HG03342 (cell line): ENCODE measurements around the gene SSTR5.
"Not testable (repeated sequence)": the region's sequence is repeated elsewhere in the genome, so short reads cannot be mapped to it uniquely, and the experiment has no call there.

Experiments
- ATAC-seq: cut with Tn5 transposase; IDR thresholded peaks from one replicate; pipeline ENCODE4 v1.9.1; 2021; ENCODE audit warnings: mild to moderate bottlenecking, moderate library complexity; ENCODE audit not compliant: unreplicated experiment

The SSTR5 gene

DNA sequence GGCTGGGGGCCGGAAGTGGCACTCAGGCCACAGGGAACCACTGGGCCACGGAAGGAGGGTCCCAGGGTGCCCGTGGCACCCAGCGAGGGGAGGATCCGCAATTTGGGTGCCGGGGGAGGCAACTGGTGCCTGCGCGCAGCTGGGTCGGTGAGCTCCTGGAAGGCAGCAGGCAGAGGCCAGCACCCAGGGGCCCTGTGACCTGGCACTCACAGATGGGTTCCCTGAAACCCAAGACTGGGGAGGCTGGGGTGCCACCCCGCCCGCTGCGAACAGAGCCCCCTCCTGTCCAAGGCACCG, 663 bp downstream of the SSTR5 start:
- no peak for ATAC-seq

DNA sequence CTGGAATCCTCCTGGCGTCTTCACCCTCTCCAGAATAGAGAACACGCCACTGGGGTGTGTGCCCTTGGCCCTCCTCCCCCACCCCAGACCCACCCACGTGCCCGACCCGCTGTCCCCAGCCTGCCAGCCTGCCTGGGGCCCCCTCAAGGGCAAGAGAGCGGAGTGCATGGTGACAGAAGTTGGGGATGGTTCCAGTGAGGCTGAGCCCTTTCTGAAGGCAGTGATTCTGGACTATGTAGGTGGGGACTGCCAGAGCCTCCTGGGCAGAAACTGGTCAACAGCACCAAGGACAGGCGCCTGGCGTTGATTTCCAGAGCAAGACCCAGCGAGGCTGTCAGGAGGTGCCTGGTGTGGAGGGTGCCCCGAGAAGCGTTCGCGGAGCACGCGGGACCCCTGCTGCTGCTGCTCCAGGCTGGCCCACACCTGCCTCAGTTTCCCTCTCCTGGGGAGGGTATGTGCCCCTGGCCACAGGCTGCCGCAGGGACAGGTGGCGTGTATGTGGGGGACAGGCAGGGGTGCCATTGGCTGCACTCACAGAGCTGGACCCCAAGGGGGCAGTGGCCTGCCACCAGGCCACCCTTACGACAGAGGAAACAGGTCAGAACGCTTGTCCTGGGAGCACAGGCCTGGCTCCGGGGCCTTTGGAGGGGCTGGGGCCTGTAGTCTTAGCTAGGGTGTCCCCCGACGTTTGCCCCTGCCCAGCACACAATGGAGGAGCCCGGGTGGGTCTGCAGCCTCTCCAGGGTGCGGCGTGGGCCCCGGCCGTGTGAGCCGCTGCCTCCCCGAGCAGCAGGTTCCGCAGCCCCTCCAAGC, 1.2 kb downstream of the SSTR5 start:
- no peak for ATAC-seq

DNA sequence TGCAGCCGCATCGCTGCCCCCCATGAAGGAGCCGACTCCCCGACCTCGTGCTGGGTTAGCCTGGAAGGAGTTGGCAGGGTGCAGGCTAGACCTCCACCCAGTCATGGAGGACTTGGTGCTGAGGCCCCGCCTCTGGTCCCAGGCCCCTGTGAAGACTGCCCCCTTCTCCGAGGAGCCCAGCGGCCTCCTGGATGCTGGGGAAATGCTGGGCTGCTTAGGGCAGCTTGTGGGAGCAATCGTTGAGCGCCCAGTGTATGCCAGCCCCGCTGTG, 1.8 kb downstream of the SSTR5 start:
- ATAC-seq, result no peak

DNA sequence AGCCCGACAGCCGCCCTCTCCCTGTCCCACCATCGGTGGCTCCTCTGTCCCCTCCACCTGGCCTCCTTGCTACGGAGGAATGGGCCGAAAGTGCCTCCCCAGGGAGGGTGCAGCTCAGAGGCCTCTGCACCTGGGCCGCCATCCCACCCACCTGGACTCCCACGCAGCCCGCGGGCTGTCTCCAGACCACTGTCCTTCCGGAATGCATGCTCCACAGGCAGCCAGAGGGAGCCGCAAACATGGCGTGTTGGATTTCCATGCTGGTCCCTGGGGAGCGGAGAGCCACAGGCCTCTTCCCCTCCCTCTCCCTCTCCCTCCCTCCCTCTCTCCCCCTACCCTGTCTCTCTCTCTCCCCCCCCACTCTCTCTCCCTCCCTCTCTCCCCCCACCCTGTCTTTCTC, 3.0 kb downstream of the SSTR5 start:
- ATAC-seq, result no peak

DNA sequence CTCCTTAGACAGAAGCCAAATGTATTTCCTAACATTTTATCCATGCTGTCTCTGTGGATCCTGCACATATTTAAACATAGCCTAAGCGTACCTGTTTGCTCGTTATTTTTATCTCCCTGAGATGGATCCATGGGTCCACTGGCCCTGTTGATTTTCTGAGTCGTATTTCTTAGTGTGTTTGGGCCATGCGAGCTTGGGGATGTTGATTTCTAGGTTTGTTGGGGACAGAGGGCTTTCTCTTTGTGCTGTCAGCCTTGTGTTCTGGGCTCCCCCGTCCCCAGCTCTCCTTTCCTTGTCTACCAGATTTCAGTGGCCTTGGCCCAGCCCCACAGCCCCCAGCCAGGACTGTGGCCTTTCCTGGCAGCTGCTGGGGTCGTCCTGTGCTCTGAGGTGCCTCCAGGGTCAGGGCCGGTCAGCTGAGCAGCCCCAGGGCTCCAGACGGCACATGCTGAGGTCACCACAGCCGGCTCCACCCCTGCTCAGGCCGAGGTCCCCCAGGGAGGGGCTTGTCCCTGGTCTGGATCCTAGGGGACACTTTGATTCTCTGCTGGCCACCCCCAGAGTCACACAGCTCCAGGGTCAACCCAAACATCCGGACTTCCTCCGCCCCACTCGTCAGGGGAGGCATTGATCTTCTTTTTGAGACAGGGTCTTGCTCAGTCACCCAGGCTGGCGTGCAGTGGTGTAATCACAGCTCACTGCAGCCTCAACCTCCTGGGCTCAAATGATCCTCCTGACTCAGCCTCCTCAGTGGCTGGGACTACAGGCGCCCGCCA, 4.4 kb downstream of the SSTR5 start:
- no peak for ATAC-seq

DNA sequence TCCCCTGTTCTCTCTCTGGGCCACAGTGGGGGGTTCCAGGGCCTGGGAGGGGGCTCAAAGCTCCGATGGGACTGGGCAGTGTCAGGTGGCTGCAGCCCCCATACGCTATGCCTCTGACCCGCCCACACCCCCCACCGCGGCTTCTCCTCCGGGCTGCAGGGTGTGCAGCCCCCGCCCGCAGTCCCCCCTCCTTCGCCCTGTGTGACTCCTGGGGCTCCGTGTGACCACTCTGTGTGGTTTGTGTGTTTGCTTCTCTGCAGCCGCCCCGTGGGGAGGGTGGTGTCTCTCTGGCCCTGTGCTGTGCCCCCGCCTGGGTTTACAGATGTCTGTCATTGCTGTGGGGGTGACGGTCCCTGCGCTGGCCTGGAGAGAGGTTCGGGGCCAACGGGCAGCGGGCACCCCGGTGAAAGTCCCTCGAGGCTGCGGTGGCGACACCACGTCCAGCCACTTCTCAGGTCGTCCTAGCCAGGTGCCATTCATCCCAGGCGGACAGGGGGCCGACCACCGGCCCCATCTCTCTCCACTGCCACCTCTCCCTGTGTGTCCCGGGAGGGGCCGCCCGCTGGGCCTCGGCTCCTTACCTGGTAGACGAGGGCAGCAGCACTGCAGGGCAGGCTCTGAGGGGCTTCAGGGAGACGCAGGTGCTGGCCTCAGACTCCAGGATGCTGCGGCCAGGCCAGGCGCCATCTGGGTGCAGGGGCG, 5.5 kb downstream of the SSTR5 start:
- no peak for ATAC-seq

DNA sequence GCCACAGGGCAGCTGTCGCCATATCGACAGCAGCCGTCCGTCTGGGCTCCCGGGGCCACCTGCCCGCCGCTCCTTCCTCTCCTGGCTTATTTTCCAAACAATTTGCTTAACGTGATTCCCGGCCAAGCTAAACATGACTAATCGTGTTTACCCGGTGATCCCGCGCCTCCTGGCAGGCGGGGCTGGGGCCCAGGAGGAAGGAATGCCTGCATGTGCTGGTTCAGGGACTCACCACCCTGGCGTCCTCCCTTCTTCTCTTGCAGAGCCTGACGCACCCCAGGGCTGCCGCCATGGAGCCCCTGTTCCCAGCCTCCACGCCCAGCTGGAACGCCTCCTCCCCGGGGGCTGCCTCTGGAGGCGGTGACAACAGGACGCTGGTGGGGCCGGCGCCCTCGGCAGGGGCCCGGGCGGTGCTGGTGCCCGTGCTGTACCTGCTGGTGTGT, 6.1 kb downstream of the SSTR5 start:
- ATAC-seq, result no peak

DNA sequence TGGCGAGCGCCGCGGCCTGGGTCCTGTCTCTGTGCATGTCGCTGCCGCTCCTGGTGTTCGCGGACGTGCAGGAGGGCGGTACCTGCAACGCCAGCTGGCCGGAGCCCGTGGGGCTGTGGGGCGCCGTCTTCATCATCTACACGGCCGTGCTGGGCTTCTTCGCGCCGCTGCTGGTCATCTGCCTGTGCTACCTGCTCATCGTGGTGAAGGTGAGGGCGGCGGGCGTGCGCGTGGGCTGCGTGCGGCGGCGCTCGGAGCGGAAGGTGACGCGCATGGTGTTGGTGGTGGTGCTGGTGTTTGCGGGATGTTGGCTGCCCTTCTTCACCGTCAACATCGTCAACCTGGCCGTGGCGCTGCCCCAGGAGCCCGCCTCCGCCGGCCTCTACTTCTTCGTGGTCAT, 6.8 kb downstream of the SSTR5 start:
- ATAC-seq, result no peak

DNA sequence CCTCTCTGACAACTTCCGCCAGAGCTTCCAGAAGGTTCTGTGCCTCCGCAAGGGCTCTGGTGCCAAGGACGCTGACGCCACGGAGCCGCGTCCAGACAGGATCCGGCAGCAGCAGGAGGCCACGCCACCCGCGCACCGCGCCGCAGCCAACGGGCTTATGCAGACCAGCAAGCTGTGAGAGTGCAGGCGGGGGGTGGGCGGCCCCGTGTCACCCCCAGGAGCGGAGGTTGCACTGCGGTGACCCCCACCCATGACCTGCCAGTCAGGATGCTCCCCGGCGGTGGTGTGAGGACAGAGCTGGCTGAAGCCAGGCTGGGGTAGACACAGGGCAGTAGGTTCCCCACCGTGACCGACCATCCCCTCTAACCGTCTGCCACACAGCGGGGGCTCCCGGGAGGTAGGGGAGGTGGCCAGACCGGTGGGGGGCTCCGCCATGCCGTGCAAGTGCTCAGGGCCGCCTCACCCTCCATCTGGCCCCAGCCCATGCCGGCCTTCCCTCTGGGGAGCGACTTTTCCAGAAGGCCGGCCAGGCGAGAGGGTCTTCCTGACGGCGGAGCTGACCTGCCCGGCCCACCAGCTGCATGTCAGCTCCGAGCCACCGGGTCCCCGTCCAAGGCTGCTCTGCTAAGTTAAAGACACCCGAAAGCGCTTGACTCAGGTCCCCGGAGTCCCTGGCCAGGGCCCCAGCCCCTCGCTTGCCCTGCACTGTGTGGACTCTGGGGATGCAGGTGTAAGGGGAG, 7.4 kb downstream of the SSTR5 start:
- ATAC-seq, result no peak

DNA sequence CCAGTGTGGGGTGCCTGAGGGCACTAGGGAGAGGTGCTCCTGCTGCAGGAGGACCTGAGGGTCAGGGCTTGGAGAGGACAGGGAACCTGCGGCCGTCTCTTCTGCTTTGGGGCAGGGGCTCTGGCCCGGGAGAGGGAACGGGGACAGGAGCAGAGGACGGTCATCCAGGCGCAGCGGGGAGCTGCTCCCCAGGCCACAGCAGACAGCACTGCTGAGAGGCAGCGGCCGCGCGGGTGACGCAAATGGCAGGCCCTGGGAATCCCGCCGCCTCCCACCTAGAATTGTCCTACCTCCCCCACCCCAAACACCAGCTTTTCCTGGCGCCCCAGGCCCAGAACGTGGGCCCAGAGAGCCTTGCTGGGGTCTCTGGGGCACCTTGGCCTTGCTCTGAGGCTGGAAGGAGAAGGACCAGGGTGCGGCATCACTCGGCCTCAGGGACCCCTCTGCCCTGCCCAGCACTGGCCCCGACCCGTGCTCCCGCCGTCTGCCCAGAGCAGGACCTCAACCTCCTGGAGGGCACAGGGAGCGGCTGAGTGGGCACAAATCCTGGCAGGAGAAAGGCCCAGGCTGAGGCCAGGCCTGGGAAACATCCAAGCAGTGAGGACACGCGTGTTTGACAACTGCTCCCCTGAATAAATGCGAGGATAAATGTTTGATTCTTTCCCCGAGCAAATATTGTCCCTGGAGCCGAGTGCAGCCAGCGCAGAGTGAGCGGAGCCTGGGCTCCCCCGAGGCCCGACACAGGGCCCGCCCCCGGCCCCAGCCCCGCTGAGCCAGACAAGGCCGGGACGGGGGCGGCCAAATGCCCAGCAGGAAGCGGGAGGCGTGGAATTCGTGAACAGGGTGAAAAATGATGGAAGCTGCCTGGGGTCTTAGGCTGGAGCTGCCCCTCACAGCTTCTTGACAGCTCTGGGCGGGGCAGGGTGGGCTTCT, 8.5 kb downstream of the SSTR5 start:
- ATAC-seq, result no peak

DNA sequence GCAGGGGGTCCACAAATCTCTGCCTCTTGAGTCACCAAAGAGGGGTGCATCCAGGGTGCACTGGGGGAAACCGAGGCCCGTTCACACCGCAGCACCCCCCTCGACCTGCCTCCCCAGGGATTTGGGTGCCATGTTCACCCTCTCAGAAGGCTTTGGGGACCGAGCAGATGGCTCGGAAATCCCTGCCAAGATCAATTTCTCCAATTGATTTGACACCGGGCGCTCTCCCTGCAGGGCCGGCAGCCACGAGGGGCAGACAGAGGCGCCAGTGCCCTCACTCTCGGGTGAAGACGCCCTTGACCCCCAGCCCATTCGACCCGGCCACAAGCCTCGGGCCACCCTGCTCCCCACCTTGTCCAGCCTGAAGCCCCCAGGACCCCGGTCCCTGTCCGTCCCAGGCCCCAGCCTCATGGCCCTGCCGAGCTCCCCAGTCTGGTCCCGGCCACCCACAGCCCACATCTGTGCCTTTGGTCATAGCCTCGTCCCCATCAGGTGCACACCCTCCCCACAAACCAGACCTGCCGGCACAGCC, 9.3 kb downstream of the SSTR5 start:
- no peak for ATAC-seq

DNA sequence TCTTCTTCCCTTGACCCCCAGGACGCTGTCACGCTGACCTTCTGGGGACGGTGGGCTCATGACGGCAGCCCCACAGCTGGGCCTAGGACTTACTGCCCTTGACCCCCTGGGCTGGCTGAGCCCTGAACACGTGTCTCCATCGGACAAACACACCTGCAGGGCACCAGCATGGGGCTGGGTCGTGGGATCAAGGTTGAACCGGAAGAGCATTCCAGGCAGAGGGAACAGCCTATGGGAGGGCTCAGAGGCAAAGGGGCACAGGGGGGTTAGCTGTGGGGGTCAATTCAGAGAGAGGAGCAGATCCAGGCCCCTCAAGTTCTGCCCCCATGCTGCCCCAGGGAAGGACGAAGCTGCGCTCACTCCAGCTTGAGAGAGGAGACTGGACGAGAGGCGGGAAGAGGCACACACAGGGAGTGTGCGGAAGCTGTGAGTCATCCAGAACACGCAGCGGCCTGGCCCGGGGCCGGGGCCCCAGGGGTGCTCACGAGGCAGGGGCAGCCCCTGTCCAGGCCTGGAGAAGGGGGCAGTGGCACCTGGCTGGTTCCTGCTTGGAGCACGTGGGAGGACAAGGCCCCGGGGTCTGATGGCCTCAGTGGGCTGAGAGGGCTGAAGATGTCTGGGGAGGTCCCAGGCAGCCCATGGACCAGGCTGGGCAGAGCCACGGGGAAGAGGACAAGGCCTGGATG, 9.9 kb downstream of the SSTR5 start:
- no peak for ATAC-seq

DNA sequence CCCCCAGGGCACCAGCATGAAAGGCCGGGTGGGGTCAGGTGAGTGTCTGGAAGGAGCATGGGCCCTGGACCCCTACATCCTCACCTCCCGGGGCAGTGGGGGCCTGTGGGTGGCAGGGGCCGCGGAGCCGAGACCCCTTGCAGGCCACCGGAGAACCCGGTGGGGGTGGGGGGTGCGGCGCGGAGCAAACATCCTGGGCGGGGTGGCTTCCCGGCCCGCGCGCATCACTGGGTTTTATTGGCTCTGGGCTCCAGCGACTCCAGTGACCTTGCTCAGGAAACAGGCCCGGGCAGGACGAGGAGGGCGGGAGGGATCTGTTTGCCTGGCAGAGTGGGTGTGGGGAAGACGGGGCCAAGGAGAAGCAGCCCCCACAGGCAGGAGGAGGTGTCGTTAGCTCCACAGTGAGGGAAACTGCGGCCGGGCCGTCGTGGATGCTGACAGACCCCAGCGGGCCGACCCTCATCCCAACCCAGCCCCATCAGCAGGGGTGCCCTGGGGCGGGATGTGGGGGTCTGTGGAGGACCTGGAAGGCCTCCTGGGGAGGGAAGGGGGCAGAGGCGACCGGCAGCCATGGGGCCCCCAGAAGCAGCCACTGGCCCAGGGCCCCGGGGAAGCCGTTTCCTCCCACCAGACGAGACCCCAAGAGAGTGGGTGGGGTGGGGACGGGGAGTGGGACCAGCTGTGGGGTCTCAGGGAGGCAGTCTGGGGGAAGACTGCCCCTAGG, 10.6 kb downstream of the SSTR5 start:
- ATAC-seq, result no peak

DNA sequence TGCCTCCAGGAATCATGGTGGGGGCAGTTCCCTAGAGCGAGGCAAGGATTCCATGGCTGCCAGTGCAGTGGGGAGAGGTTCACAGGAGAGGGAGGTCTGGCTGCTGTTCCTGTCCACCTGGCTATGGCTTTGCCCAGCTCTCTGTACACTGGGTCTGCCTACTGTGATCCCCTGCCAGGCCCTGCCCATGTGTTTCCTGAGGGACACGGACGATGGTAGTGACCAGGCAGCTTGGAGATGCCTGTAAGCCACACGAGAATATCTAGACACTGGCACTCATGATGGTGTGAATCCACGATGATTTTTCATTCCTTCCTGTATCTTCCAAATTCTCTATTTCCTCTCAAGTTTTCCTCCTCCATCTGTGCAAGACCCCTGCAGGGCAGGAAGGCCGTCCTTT, 12.4 kb downstream of the SSTR5 start:
- no peak for ATAC-seq

DNA sequence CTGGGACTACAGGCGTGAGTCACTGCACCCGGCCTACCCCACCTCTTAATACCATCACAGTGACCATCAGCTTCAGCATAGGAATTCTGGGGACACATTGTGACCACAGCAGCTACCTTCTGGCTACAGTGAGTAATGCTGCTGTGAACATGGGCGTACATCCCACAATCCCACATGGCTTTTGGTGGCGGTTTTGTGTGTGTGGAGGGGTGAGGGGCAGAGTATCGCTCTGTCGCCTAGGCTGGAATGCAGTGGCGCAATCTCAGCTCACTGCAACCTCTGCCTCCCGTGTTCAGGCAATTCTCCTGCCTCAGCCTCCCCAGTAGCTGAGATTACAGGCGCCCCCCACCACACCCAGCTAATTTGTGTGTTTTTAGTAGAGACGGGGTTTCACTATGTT, 13.9 kb downstream of the SSTR5 start:
- ATAC-seq, result not testable (repeated sequence)

DNA sequence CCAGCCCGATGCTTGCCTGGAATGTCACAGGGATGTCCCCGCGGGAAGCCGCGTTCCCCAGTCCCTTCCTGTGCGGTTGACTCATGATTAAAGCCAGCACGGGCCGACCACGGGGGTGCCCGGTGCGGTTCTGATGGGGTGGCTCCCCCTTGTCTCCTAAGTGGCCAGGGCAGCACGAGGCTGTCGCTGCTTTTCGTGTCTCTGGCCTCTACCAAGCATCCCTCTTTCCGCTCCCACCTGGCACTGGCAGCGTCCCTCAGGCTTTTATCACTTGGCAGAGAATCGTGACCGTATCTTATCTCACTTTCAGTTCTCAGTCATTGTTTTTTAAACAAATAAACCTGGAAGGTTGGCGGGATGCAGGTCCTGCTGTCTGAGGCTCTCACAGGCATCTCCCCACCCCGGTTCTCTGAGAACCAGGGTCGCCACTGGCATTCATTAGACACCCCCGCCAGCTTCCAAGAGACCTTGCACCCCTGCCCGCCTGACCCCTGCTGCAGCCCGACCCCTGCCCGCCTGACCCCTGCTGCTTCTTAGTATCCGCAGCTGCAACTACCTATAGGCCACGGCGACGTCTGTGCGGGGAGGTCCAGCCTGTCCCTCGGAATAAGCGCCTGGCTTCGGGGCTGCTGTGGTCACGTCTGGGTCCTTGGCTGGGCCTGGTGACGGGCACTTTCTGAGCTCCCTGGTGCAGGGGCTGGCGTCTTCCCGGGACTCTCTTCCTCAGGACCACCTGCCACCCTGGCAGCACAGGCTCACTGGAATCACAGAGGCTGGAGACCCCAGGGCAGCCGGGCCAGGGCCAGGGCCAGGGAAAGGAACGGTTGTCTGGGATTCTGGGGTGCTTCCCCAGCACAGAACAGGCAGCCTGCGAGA, 16.0 kb downstream of the SSTR5 start:
- ATAC-seq, result no peak

DNA sequence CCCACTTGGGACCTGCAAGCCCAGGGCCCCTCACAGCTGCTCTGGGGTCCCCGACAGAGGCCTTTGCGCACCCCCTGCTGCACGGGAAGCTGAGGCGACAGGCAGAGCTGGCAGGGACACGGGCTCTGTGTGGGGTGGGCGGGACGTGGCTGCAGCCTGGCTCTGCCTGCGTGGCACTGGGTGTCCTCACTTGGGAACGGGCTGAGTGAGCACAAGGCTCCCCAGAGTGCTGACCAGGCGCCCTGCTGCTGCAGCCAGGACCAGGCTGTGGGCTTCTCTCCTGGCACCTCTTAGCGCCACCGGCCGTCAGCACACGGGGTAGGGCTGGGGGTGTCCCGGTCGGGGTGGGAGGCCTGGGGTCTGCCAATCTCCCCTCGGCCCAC, 16.9 kb downstream of the SSTR5 start:
- no peak for ATAC-seq
